GM19240 (cell line): ENCODE data around the gene CBLL2.
"Not testable (repeated sequence)": the region's sequence is repeated elsewhere in the genome, so short reads cannot be mapped to it uniquely, and the experiment has no call there.

ENCODE experiments used
- DNase-seq: peaks from one replicate; pipeline ENCODE4 v3.0.0; 2011; ENCODE audit warnings: low spot score; ENCODE audit not compliant: insufficient read length

Gene CBLL2, protein sequence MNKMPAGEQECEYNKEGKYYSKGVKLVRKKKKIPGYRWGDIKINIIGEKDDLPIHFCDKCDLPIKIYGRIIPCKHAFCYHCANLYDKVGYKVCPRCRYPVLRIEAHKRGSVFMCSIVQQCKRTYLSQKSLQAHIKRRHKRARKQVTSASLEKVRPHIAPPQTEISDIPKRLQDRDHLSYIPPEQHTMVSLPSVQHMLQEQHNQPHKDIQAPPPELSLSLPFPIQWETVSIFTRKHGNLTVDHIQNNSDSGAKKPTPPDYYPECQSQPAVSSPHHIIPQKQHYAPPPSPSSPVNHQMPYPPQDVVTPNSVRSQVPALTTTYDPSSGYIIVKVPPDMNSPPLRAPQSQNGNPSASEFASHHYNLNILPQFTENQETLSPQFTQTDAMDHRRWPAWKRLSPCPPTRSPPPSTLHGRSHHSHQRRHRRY

DNA sequence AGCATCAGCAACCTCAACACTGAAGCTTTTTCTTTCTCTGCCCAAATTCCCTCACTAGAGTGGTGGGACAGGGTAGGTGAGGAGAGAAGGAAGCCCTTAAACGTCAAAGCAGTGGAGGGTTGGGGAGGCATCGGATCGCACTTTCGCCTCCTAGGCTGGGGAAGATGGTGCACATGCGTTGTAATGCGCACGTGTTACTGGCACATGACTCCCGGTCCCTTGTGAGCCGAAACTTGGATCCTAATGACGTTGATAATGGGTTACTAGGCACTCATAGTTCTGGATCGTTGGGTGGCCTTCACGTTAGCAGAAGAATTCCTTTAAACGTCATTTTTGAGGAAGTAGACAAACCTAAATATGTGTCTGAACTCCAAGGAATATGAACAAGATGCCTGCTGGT is at the start of gene CBLL2:
Gene CBLL2 (plus strand): TSS at position 301 of the 400 bp plus-strand sequence. CDS start 79 bp downstream, at position 380.
- no peak for DNase-seq

- no peak for DNase-seq
These were observed 38.3 kb upstream of the CBLL2 start for GRCh38 chrX:22234380-22234779.

DNA sequence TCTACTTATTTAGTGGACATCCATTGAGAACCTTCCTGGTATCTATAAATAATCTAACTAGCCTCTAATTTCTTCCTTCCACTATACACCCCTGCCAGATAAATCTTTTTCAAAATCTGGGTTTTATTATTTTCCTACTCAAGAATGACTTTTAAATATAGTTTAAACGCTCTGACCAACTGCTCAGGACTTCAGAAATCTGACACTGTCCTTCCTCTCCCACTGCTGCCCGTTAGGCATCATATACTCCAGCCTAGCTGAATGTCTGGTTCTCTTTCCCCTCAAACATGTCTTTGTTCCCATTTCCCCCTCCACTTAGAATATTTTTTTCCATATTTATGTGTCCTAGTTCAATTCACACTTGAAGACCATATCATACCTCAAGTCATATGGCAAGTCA is 35.2 kb upstream of the CBLL2 start:
- no peak for DNase-seq

DNA sequence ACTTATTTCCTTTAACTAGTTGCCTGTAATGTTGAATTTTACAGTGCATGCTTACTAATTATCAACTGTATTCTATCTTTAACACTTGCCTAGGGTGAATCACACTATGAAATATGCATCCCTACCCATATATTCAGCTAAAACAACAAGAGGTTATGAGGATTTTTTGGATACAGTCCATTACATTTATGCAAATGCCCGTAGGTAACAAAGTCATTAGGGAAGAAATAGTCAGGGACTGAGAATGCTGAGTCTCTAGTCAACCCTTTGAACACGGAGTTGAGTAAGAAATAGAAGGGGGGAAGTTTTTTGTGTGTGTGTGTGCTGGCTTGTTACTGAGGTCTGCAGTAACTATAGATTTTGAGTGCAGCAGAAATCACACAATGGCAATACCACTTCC is 26.1 kb upstream of the CBLL2 start:
- no peak for DNase-seq

DNA sequence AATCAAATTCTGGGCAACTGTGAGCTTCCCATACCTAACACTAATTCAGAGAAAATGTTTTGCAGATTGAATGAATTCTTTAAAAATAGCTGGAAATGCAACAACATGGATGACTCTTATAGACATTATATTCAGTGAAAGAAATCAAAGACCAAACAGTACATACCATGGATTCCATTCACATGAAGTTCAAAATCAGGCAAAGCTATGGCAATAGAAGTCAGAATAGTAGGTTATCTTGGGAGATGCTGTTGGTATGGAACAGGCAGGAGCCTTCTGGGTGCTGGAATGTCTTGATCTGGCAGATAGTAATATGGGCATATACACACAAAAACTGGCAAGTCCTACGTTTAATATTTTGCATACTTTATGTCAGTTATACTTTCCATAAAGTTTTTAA is 25.5 kb upstream of the CBLL2 start:
- DNase-seq, result no peak

- no peak for DNase-seq
These were observed 24.3 kb upstream of the CBLL2 start for GRCh38 chrX:22248401-22248800.

DNA sequence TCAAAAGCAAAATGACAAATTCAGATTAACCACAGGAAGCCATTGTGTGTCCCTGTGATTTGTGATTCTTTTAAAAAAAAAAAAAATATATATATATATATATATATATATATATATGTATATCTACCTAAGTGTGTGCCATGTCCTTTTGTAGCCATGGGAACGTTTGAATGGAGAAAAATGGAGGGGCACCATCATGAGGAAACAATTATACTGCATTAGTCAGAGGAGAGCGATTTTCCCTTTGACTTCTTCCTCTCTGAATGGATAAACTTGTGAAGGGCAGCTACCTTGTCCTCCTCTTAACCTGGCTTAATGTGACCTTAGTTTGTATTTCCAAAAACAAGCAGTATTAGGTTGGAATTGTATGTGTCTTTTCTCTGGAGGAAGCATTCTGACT is 23.3 kb upstream of the CBLL2 start:
- DNase-seq, result no peak

DNA sequence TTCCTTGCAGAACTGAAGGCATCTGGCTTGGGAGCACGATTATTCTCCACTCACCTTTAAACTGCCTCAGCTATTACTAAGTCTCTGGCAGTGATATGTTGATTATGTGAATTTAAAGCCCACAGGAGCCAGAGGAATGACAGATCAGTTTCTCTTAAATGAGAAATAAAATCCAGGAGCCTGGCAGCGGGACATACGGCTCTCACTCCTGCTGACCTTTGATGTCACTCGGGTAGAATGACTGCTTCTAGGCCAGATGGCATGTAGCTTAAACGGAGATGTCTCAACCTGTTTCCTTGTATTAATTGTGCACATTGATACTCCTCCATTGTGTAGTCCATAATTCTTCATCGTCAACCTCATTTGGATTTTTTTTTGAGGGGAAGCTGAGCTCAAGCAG is 4.0 kb upstream of the CBLL2 start:
- DNase-seq, result no peak

DNA sequence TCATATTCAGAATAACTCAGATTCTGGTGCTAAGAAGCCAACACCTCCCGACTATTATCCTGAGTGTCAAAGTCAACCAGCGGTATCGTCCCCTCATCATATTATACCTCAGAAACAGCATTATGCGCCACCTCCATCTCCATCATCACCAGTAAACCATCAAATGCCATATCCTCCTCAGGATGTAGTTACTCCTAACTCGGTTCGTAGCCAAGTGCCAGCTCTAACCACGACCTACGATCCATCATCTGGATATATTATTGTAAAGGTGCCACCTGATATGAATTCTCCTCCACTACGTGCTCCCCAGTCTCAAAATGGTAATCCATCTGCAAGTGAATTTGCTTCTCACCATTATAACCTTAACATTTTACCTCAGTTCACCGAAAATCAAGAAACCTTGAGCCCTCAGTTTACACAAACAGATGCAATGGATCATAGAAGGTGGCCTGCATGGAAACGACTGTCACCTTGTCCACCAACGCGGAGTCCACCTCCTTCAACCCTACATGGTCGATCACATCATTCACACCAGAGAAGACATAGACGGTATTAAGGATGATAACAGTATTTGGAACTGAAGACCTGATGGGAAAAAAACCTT is 1.1 kb downstream of the CBLL2 start:
- no peak for DNase-seq

DNA sequence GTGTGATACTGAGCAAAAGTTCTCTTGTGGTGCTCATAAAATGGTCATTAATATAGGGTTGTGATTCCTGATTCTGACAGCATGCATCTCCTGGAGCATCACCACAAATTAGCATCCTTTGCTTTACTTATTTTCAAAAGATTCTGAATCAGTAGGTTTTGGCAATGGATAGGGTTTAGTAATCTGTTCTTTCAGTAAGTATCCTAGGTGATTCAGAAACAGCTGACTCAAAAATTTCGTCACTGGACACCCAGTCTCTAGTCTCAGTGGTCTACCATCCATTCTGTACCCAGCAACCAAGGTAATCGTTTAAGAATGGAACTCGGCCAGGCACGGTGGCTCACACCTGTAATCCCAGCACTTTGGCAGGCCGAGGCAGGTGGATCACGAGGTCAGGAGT is 4.1 kb downstream of the CBLL2 start:
- DNase-seq, result no peak

DNA sequence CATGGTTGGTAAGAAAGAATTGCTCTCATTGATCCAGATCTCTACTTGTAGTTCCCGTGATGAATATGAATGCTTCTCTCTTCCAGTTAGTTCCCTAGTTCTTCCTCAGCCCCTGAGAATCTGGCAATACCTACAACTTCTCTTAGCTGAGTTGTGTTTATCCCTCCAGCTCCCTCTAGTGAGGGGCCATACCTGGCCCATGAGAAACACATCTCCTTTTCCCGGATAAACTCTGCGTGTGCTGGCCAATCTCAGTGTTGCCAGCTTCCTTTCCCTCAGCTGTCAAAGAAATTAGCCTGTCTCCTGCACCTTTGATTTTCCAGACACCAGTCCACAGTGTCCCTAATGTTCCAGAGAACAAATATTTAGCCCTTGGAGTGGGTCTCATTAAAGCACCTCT is 5.7 kb downstream of the CBLL2 start:
- no peak for DNase-seq

GRCh38 chrX:22289209-22289608 is 16.5 kb downstream of the CBLL2 start:
- not testable (repeated sequence) for DNase-seq

DNA sequence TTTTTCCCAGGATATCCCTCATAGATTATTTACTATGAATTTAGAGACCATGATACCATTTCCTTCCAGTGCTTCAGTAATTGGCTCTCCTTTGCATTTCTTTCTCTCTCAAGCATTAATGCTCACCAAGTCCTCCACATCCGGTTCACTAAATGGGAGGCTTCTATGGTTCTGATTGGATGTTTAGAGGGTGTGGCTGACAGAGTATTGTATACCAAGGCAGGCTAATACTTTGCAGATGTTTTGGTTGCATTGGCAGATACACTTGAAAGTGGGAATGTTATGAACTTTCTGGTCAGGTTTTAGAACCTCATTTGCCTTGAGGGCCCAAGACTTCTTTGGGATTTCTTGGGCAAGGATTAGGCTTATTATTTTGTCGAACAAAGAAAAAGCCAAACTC is 24.2 kb downstream of the CBLL2 start:
- no peak for DNase-seq

DNA sequence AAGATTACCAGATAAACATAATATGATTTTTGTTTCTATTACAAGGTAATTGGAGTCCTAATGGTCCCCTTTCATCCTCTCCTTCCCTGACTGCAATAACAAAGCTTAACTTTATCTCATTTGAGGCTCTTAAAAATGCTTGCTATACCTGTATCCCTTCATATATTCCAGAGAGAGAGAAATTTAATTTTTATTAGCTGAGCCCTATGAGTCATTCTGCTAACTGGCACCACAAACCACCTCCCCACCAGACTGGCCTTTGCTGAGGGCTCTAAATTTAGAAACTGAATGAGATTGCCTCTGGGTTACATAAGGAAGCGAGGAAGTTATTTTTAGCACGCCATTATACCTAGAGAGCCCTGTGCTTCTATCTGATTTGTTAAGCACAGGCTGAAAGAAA is 27.4 kb downstream of the CBLL2 start:
- DNase-seq, result no peak

DNA sequence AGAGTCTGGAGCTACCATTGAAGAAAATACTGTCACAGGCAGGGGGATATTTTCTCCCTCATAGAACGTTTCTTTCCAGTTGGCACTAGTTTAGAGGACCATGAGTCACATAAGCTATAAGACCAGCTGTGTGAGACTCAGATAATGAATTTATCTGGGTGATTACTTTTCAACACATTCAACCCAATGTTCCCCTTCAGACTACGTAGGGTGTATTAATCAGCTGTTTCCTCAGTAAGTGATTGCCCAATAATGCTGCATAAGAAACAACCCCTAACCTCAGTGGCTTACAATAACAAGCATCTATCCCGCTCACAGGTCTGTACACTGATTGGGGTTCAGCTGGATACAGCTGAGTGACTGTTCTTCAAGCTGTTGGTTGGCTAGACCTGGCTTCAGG is 38.1 kb downstream of the CBLL2 start:
- DNase-seq, result no peak

DNA sequence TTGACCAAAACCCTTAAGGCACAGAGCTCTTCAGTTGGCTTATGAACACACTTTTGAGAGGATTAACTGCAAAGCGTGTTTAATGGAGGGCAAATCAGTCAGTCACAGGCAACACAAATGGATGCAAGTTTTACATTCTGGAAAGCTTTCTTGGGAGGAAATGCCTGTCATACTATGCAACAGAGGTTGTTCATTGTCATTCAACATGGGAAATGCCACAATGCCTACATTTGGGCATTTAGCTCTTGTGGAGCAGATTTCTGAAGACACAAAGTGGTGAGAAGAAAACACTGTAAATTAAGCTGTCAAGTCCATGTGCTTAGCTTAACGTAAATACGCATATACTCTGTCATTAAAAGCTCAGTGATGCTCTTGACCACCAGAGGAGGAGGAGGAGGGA is 41.1 kb downstream of the CBLL2 start:
- DNase-seq, result no peak

GRCh38 chrX:22314211-22314610 is 41.5 kb downstream of the CBLL2 start:
- no peak for DNase-seq

GRCh38 chrX:22314692-22315091 is 42.0 kb downstream of the CBLL2 start:
- DNase-seq, result no peak

- DNase-seq, result no peak
These were observed 42.4 kb downstream of the CBLL2 start for GRCh38 chrX:22315151-22315550.

- no peak for DNase-seq
These were observed 47.6 kb downstream of the CBLL2 start for GRCh38 chrX:22320236-22320873.

DNA sequence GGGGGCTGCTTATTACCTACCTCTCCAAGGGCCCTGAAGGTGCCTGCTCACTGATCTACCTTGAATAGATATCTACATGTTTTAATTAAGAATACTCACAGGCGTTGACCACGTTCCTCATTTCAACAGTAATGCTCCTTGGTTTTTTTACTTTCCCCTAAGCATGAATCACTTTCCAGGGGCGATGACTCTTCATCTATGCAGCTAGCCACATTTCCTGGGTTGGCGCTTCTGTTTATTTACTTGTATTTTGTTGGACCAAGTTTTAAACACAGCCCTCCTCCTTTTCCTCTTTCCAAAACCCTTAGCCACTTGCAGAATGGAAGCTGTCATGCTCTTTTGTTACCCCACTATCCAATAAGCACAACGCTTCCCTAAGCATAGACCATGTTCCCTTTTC is 50.8 kb downstream of the CBLL2 start:
- DNase-seq, result no peak
